ENCODE measurements around the gene DHDH. TPM values are rescaled to one million over a fixed set of nuclear protein-coding genes. Genes with fewer than 3 reads are reported as not detected.
"Not testable (repeated sequence)": the region's sequence is repeated elsewhere in the genome, so short reads cannot be mapped to it uniquely, and the experiment has no call there.

Gene DHDH
- 2.0 and 2.4 TPM in 2 replicates for total RNA-seq (2021)
- percentile 24 among the genes with signal in this experiment for Bru-seq, nascent RNA
- BruChase-seq, experiment 1, labeled RNA remaining after a 2-hour chase: percentile 26 among the genes with signal in this experiment
- BruChase-seq, experiment 2, labeled RNA remaining after a 6-hour chase: percentile 35 among the genes with signal in this experiment
- long read RNA-seq, partial matches to known transcripts: 1 of 6 reads
- long read RNA-seq, other reads (novel, unspliced or antisense): 1 of 6 reads

GRCh38 chr19:48933382-48933932 lies at the start of gene DHDH:
TSS of gene DHDH (plus strand) at chr19:48933699. CDS start at chr19:48933722, 23 bp downstream.
- H3K27ac ChIP-seq: no peak within 1 kb of the TSS
- no peaks in the 10 kb centered on the region for H4K20me1 ChIP-seq (ENCODE audit: insufficient read depth)
- ChIA-PET POLR2A (ENCODE audit: unreplicated experiment) (interaction anchor here (0.6 to 1.0 kb wide), 5 partner anchors 10 to 96 kb away, joined by 3 to 6 read pairs (median 4); partner anchors contain the start of genes NUCB1 and PPP1R15A), CTCF (interaction anchor here (0.7 kb wide), 1 partner anchor 59 kb away, joined by 4 read pairs; the partner anchor contains the start of gene GYS1)
- peak within 1 kb of the TSS; percentile 56 for H3K4me3 ChIP-seq
- H3K36me3 ChIP-seq (ENCODE audit: low read depth): no peaks in the 10 kb centered on the region
- intact Hi-C loops (cut with micrococcal nuclease; ENCODE audit: unreplicated experiment): loop anchor here (1.0 kb wide), 1 partner anchor 21 kb away; the partner anchor contains the start of gene BAX
- H2AFZ ChIP-seq: peak within 1 kb of the TSS; percentile 80
- BruUV-seq (replicated peaks): no TSS peak
- no peaks in the 10 kb centered on the region for H3K27me3 ChIP-seq (ENCODE audit: insufficient read depth, low read depth)
- H3F3A ChIP-seq (ENCODE audit: insufficient read depth, low read depth): peaks cover 23% of the 10 kb centered on the region
- H3K9me2 ChIP-seq (ENCODE audit: insufficient read depth): no peaks in the 10 kb centered on the region
- H3K4me2 ChIP-seq: peak within 1 kb of the TSS; percentile 78
- peaks cover 12% of the 10 kb centered on the region for H3K4me1 ChIP-seq (replicated peaks; ENCODE audit: insufficient read depth)
- H3K9me3 ChIP-seq (ENCODE audit: insufficient read depth, low read depth): no peaks in the 10 kb centered on the region
- no peaks in the 10 kb centered on the region for H3K79me2 ChIP-seq (ENCODE audit: low read depth)
- TF ChIP-seq EZH2 (IDR thresholded peaks at IDR 0.05; ENCODE audit: low read depth) (no peak), CTCF (conservative IDR thresholded peaks at IDR 0.05) (no peak)
- peak; percentile 93 to 94 for DNase-seq

GRCh38 chr19:48883726-48884125 lies 49.8 kb upstream of the DHDH start:
- no peak overlapping the region for H3K27ac ChIP-seq
- no peaks in the 10 kb centered on the region for H3K9me2 ChIP-seq (ENCODE audit: insufficient read depth)
- H3K4me1 ChIP-seq (replicated peaks; ENCODE audit: insufficient read depth): no peaks in the 10 kb centered on the region
- peaks cover 7% of the 10 kb centered on the region; the same call in 1 of the 2 replicates for H3K9me3 ChIP-seq (ENCODE audit: insufficient read depth, low read depth)
- CTCF ChIA-PET: no interaction called here
- H3K27me3 ChIP-seq (ENCODE audit: insufficient read depth, low read depth): no peaks in the 10 kb centered on the region
- BruUV-seq (replicated peaks): no TSS peak
- H3K4me3 ChIP-seq: no peak overlapping the region
- DNase-seq: no peak
- no peak overlapping the region for H3K4me2 ChIP-seq
- peaks cover 15% of the 10 kb centered on the region; the same call in 1 of the 2 replicates for H3F3A ChIP-seq (ENCODE audit: insufficient read depth, low read depth)
- peaks cover under 1% of the 10 kb centered on the region; the same call in 1 of the 2 replicates for H3K36me3 ChIP-seq (ENCODE audit: low read depth)
- H2AFZ ChIP-seq: no peak overlapping the region
- POLR2A ChIA-PET (ENCODE audit: unreplicated experiment): no interaction called here
- TF ChIP-seq EZH2 (IDR thresholded peaks at IDR 0.05; ENCODE audit: low read depth): no peak
- no peak for TF ChIP-seq CTCF (conservative IDR thresholded peaks at IDR 0.05)
- no peaks in the 10 kb centered on the region for H4K20me1 ChIP-seq (ENCODE audit: insufficient read depth)
- no peaks in the 10 kb centered on the region for H3K79me2 ChIP-seq (ENCODE audit: low read depth)
- intact Hi-C loops (cut with micrococcal nuclease; ENCODE audit: unreplicated experiment): no loop called here

GRCh38 chr19:48887861-48888612 lies 45.5 kb upstream of the DHDH start:
- intact Hi-C loops (cut with micrococcal nuclease; ENCODE audit: unreplicated experiment): no loop called here
- Histone ChIP-seq H3K4me2 (no peak overlapping the region), H3K27ac (no peak overlapping the region), H3K9me3 (ENCODE audit: insufficient read depth, low read depth) (no peaks in the 10 kb centered on the region), H3K79me2 (ENCODE audit: low read depth) (no peaks in the 10 kb centered on the region), H3K9me2 (ENCODE audit: insufficient read depth) (no peaks in the 10 kb centered on the region), H3K27me3 (ENCODE audit: insufficient read depth, low read depth) (no peaks in the 10 kb centered on the region), H4K20me1 (ENCODE audit: insufficient read depth) (no peaks in the 10 kb centered on the region), H2AFZ (no peak overlapping the region), H3K4me1 (replicated peaks; ENCODE audit: insufficient read depth) (no peaks in the 10 kb centered on the region), H3K36me3 (ENCODE audit: low read depth) (no peaks in the 10 kb centered on the region), H3F3A (ENCODE audit: insufficient read depth, low read depth) (no peaks in the 10 kb centered on the region), H3K4me3 (no peak overlapping the region)
- TF ChIP-seq EZH2 (IDR thresholded peaks at IDR 0.05; ENCODE audit: low read depth) (no peak), CTCF (conservative IDR thresholded peaks at IDR 0.05) (no peak)
- ChIA-PET POLR2A (ENCODE audit: unreplicated experiment) (no interaction called here), CTCF (no interaction called here)
- BruUV-seq (replicated peaks): no TSS peak
- DNase-seq: no peak

- CTCF ChIA-PET; H3K36me3 ChIP-seq (ENCODE audit: low read depth); intact Hi-C loops (cut with micrococcal nuclease; ENCODE audit: unreplicated experiment); H3K79me2 ChIP-seq (ENCODE audit: low read depth); H3K9me3 ChIP-seq (ENCODE audit: insufficient read depth, low read depth); H3K4me1 ChIP-seq (replicated peaks; ENCODE audit: insufficient read depth); POLR2A ChIA-PET (ENCODE audit: unreplicated experiment); DNase-seq; H3K4me3 ChIP-seq; H3K27ac ChIP-seq; H3F3A ChIP-seq (ENCODE audit: insufficient read depth, low read depth); H3K4me2 ChIP-seq; H3K27me3 ChIP-seq (ENCODE audit: insufficient read depth, low read depth); H2AFZ ChIP-seq; H4K20me1 ChIP-seq (ENCODE audit: insufficient read depth); BruUV-seq (replicated peaks); H3K9me2 ChIP-seq (ENCODE audit: insufficient read depth): not testable (repeated sequence)
Observed at GRCh38 chr19:48889496-48889895, 44.0 kb upstream of the DHDH start.
